Right cardiac atrium (tissue), 5 donors: ENCODE results near the gene SLC25A43. TPM values are rescaled to one million over a fixed set of nuclear protein-coding genes. Genes with fewer than 3 reads are reported as not detected.

Experiments
- ATAC-seq, 2 donors: fragments of 200-7000 bp; cut with Tn5 transposase; one replicate each; pipeline versions ENCODE4 v1.8.0 to v1.9.1; 2020; ENCODE audit warnings: moderate library complexity in 2 of 2, mild to moderate bottlenecking in 1 of 2
- DNase-seq, 3 donors: peaks; one replicate each; pipeline ENCODE4 v3.0.0-alpha.2; 2020
- H3K27ac ChIP-seq: one replicate; pipeline ENCODE4 v1.5.1; 2013; ENCODE audit warnings: mild to moderate bottlenecking, low read length, control low read depth, moderate library complexity
- H3K27me3 ChIP-seq: one replicate; pipeline ENCODE4 v1.6.1; 2013; ENCODE audit not compliant: control insufficient read depth, insufficient read depth
- H3K4me1 ChIP-seq: one replicate; pipeline ENCODE4 v1.6.1; 2013; ENCODE audit warnings: low read length; ENCODE audit not compliant: control insufficient read depth, insufficient read depth
- H3K4me3 ChIP-seq: one replicate; pipeline ENCODE4 v1.5.1; 2013; ENCODE audit warnings: low read length, control low read depth
- H3K9me3 ChIP-seq: one replicate; pipeline ENCODE4 v1.6.1; 2013; ENCODE audit warnings: low read length; ENCODE audit not compliant: control insufficient read depth
- WGBS: extraction: QIAGEN DNeasy Blood & Tissue Kit; methylation state at CpG from one replicate; pipeline ENCODE4 v1.1.7; 2013; 5-methylcytosine and 5-hydroxymethylcytosine counted together
- intact Hi-C, 4 donors: fragments of 100-400 bp; cut with DNase I; formaldehyde crosslinking; loops; one replicate each; pipeline versions ENCODE4 v1.11.0 to v1.14.0; 2022 to 2023
- polyA plus RNA-seq: library from polyadenylated mRNA; stranded (reverse); fragments of 200-250 nt; gene quantifications from one replicate; pipeline ENCODE4 v1.2.3, GENCODE V29; 2013
- total RNA-seq, 4 donors: library from RNA; stranded (reverse); fragmentation: NEBNext Ultra II Directional; extraction: Animal tissue kit (Norgen Biotek cat#: 25700); gene quantifications; one replicate each; pipeline ENCODE4 v1.2.1, GENCODE V29; 2021
- donor health status: healthy with polysubstance abuse.
- donor health status: DM: no; HTN: yes; CAD: no.
- donor health status: DM: no; HTN: no; CAD: no.
- donor health status: DM: no; HTN: yes; CAD: no; lungs with severe emphysema.
- donor health status: DM: yes; HTN: yes; CAD: no.

The SLC25A43 gene
- total and polyA plus RNA-seq, 5 donors: 3.9 to 6.0 (median 4.9) TPM

DNA sequence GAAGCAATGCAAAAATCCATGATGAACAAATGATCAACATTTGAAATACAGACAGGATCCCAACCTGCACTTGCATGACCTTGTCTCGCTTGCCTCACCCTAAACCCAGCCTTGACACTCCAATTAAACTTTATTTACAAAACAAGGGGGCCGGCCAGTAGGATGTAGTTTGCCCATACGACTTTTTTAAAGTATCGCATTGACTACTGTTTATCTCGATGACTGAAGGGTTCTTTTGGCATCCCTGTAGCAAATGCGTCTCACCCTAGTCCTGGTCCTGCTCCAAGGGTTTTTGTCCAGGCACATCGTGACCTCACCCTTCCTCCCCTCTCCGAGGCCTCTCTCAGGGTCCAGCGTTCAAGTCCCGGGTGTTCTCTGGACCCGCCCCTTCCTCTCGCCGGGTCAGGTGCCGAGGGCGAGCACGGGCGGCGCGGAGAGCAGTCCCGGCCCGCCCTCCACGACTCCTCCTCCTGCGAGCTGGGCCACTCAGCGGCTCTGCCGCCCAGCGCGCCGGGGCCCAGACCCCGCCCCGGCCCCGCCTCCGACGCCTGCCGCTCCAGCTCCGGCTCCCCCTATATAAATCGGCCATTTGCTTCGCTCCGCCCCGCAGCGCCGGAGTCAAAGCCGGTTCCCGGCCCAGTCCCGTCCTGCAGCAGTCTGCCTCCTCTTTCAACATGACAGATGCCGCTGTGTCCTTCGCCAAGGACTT is 68.9 kb downstream of the SLC25A43 start, which contains the start of gene SLC25A5:
Gene SLC25A5 (plus strand): TSS at position 603 of the 709 bp plus-strand sequence. CDS start 72 bp downstream, at position 675.
- WGBS: 3% methylated on average over 42 of the region's 46 CpGs
- intact Hi-C loops: no loop called here

DNA sequence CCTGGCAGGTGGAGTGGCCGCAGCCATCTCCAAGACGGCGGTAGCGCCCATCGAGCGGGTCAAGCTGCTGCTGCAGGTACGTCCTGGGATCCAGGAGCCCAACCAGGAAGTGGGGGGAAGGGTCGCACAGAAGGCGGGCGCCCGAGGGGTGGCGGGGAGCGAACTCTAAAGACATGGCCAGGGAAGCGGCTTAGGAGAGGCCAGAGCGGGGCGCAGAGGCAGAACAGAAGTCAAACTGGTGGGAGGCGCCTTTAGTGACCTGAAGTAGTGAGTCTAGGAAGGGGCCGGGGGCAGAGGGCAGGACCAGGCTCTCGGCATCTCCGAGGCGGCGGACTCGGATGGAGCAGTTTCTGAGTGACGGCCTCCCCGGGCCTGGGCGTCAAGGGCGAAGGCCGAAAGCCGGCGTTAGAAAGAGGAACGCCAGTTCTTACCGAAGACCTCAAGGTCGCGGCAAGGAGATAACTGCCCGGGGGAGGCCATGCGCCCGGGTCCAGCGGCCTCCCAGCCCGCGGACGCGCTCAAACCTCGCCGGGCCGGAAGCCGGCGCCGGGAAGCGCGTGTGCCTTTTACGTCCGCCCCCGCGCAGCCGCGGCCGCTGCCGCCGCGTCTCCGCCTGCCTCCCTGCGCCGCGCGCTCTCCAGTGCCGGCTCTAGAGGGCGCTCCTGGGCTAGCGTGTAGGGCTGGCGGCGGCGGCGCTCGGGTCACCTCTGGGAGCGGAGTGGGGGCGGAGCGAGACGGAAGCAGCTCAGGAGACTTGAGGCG is 69.6 kb downstream of the SLC25A43 start:
- H3K27ac ChIP-seq: peak overlapping the region; percentile 93
- WGBS: under 1% methylated on average over 78 of the region's 78 CpGs
- H3K4me3 ChIP-seq: peak overlapping the region; percentile 69
- no peaks in the 10 kb centered on the region for H3K4me1 ChIP-seq
- DNase-seq (peak; percentile 88 to 96 (median 96)), ATAC-seq (peak; percentile 89 to 90)
- no peaks in the 10 kb centered on the region for H3K9me3 ChIP-seq
- intact Hi-C loops: no loop called here
- no peaks in the 10 kb centered on the region for H3K27me3 ChIP-seq

More for the DNA sequence above, 68.9 kb downstream of the SLC25A43 start, which contains the start of gene SLC25A5:
- Histone ChIP-seq H3K27ac (peak within 1 kb of the TSS; percentile 93), H3K4me3 (peak within 1 kb of the TSS; percentile 69), H3K27me3 (no peaks in the 10 kb centered on the region), H3K4me1 (no peaks in the 10 kb centered on the region), H3K9me3 (no peaks in the 10 kb centered on the region)
- peak; percentile 98 for ATAC-seq
- DNase-seq: peak; percentile 83 to 94 (median 94)

- no peaks in the 10 kb centered on the region for H3K9me3 ChIP-seq
- peak overlapping the region; percentile 49 for H3K4me3 ChIP-seq
- 5% methylated on average over 8 of the region's 8 CpGs for WGBS
- H3K27ac ChIP-seq: peak overlapping the region; percentile 88
- intact Hi-C loops: no loop called here
- no peaks in the 10 kb centered on the region for H3K27me3 ChIP-seq
- DNase-seq (no peak), ATAC-seq (no peak)
- H3K4me1 ChIP-seq: no peaks in the 10 kb centered on the region
These were observed 70.1 kb downstream of the SLC25A43 start for GRCh38 chrX:119469313-119469635.

DNA sequence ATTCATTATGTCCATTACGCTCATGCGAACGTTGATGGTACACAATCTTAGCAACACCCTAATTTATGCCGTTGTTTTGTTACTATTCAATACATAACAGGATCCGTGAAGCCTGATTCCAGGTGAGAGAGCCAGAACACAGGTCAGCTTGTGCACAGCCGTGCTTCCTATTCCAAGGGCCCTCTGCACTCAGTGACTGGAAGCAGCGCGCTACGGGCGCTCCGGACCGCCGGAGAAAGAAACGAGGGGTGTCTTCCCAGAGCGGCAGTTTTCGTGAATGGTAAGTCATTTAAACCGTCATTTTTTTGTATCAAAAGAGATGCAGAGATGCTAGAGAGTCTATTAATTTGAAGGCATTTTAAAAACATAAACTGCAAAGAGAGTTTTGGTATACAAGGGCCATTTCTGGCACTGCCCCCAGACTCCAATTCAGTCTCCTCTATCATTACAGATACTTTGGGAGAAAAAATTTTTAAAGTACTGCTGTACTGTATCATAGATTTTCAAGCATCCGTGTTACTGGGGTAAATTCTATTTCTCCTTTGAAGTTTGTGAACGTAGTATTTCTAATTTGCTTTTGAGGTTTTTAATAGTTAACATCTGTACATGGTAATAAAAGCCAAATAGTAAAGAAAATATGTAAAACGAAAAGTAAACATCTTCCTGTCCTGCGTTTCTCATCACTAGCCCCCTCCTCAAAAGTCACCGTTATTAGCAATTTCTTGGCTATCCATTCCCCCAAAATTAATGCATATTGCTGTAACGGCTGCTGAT is 75.7 kb downstream of the SLC25A43 start:
- intact Hi-C loops: no loop called here
- no peaks in the 10 kb centered on the region for H3K9me3 ChIP-seq
- 87% methylated on average over 23 of the region's 23 CpGs for WGBS
- H3K4me1 ChIP-seq: no peaks in the 10 kb centered on the region
- H3K4me3 ChIP-seq: no peak overlapping the region
- no peaks in the 10 kb centered on the region for H3K27me3 ChIP-seq
- no peak for ATAC-seq
- H3K27ac ChIP-seq: no peak overlapping the region
- DNase-seq: no peak

GRCh38 chrX:119475389-119476101 is 76.4 kb downstream of the SLC25A43 start:
- no peak for DNase-seq
- Histone ChIP-seq H3K27ac (no peak overlapping the region), H3K9me3 (no peaks in the 10 kb centered on the region), H3K27me3 (no peaks in the 10 kb centered on the region), H3K4me3 (no peak overlapping the region), H3K4me1 (no peaks in the 10 kb centered on the region)
- WGBS: 85% methylated on average over 11 of the region's 11 CpGs
- ATAC-seq: no peak
- intact Hi-C loops: no loop called here

- intact Hi-C loops: no loop called here
- WGBS: 36% methylated on average over 3 of the region's 3 CpGs
- Histone ChIP-seq H3K9me3 (no peaks in the 10 kb centered on the region), H3K4me1 (no peaks in the 10 kb centered on the region), H3K4me3 (no peak overlapping the region), H3K27ac (no peak overlapping the region), H3K27me3 (no peaks in the 10 kb centered on the region)
- ATAC-seq (peak; percentile 49 to 64), DNase-seq (no peak)
These were observed 78.7 kb downstream of the SLC25A43 start for GRCh38 chrX:119477812-119478232.

- H3K27me3 ChIP-seq: no peaks in the 10 kb centered on the region
- 74% methylated on average over 4 of the region's 4 CpGs for WGBS
- DNase-seq: no peak
- no peak overlapping the region for H3K27ac ChIP-seq
- no peak for ATAC-seq
- H3K4me3 ChIP-seq: no peak overlapping the region
- H3K9me3 ChIP-seq: no peaks in the 10 kb centered on the region
- intact Hi-C loops: no loop called here
- no peaks in the 10 kb centered on the region for H3K4me1 ChIP-seq
These were observed 79.4 kb downstream of the SLC25A43 start for GRCh38 chrX:119478504-119478903.

GRCh38 chrX:119479845-119480244 is 80.7 kb downstream of the SLC25A43 start:
- no peak overlapping the region for H3K27ac ChIP-seq
- H3K9me3 ChIP-seq: no peaks in the 10 kb centered on the region
- no peaks in the 10 kb centered on the region for H3K4me1 ChIP-seq
- DNase-seq: no peak
- H3K4me3 ChIP-seq: no peak overlapping the region
- intact Hi-C loops: loop anchor here in 1 of 4 donors (10.0 kb wide), 1 partner anchor 55 kb away; no protein-coding TSS in a partner anchor
- H3K27me3 ChIP-seq: no peaks in the 10 kb centered on the region
- 85% methylated on average over 2 of the region's 2 CpGs for WGBS
- ATAC-seq: no peak

DNA sequence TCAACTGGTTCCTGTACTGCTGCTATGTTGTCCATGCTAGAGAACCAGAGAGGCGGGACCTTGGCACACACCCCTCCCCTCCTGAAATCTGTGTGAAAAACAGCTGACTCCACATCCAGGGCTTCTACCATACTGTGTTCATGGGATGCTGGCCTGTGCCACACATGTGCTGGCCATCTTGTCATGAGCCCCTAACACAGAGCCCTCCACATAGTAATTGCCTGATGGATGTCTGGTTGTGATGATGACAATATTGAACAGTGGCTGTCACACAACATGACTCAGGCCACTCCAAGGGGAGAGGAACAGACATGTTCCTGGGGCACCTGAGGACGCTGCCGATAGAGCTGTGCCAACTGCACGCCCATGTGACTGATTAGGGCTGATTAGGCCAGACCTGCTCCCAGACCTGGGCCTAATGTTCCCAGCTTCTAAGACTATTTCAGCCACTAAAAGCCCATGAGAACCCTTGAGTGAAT is 82.2 kb downstream of the SLC25A43 start:
- no peak for DNase-seq

GRCh38 chrX:119482041-119482440 is 82.9 kb downstream of the SLC25A43 start:
- 61% methylated on average over 10 of the region's 10 CpGs for WGBS
- ATAC-seq (peak in 1 of 2 donors; percentile 27), DNase-seq (no peak)
- Histone ChIP-seq H3K27me3 (no peaks in the 10 kb centered on the region), H3K4me1 (no peaks in the 10 kb centered on the region), H3K9me3 (no peaks in the 10 kb centered on the region), H3K4me3 (peak overlapping the region; percentile 35), H3K27ac (peak overlapping the region; percentile 72)
- intact Hi-C loops: loop anchor here in 1 of 4 donors (10.0 kb wide), 1 partner anchor 57 kb away; no protein-coding TSS in a partner anchor

More for the DNA sequence above, 82.2 kb downstream of the SLC25A43 start:
- ATAC-seq: peak; percentile 59 to 69
- intact Hi-C loops: loop anchor here in 1 of 4 donors (10.0 kb wide), 1 partner anchor 57 kb away; no protein-coding TSS in a partner anchor
- Histone ChIP-seq H3K9me3 (no peaks in the 10 kb centered on the region), H3K27me3 (no peaks in the 10 kb centered on the region), H3K4me3 (no peak overlapping the region), H3K4me1 (no peaks in the 10 kb centered on the region), H3K27ac (peak overlapping the region; percentile 72)
- 61% methylated on average over 4 of the region's 4 CpGs for WGBS
